Cardiac septum (tissue), 1 donor: ENCODE data around the gene DISP3. TPM values are rescaled to one million over a fixed set of nuclear protein-coding genes. Genes with fewer than 3 reads are reported as not detected.

ENCODE experiments used
- DNase-seq: peaks from one replicate; pipeline ENCODE4 v3.0.0-alpha.2; 2020; ENCODE audit warnings: low spot score
- intact Hi-C: fragments of 100-400 bp; cut with DNase I; formaldehyde crosslinking; loops from one replicate; pipeline ENCODE4 v1.14.0; 2022
- long read RNA-seq: library from polyadenylated mRNA; unstranded; transcript quantifications from one replicate; pipeline ENCODE4 v2.0.0, GENCODE V29; 2021
- total RNA-seq: library from RNA; stranded (reverse); fragmentation: NEBNext Ultra II Directional; extraction: Animal tissue kit (Norgen Biotek cat#: 25700); gene quantifications from one replicate; pipeline ENCODE4 v1.2.1, GENCODE V29; 2021
- donor health status: DM: no; HTN: no; CAD: no.

Gene DISP3, protein sequence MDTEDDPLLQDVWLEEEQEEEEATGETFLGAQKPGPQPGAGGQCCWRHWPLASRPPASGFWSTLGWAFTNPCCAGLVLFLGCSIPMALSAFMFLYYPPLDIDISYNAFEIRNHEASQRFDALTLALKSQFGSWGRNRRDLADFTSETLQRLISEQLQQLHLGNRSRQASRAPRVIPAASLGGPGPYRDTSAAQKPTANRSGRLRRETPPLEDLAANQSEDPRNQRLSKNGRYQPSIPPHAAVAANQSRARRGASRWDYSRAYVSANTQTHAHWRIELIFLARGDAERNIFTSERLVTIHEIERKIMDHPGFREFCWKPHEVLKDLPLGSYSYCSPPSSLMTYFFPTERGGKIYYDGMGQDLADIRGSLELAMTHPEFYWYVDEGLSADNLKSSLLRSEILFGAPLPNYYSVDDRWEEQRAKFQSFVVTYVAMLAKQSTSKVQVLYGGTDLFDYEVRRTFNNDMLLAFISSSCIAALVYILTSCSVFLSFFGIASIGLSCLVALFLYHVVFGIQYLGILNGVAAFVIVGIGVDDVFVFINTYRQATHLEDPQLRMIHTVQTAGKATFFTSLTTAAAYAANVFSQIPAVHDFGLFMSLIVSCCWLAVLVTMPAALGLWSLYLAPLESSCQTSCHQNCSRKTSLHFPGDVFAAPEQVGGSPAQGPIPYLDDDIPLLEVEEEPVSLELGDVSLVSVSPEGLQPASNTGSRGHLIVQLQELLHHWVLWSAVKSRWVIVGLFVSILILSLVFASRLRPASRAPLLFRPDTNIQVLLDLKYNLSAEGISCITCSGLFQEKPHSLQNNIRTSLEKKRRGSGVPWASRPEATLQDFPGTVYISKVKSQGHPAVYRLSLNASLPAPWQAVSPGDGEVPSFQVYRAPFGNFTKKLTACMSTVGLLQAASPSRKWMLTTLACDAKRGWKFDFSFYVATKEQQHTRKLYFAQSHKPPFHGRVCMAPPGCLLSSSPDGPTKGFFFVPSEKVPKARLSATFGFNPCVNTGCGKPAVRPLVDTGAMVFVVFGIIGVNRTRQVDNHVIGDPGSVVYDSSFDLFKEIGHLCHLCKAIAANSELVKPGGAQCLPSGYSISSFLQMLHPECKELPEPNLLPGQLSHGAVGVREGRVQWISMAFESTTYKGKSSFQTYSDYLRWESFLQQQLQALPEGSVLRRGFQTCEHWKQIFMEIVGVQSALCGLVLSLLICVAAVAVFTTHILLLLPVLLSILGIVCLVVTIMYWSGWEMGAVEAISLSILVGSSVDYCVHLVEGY (N-terminal part only)
- total RNA-seq, result 0.05 TPM
- long read RNA-seq, result 0 reads

DNA sequence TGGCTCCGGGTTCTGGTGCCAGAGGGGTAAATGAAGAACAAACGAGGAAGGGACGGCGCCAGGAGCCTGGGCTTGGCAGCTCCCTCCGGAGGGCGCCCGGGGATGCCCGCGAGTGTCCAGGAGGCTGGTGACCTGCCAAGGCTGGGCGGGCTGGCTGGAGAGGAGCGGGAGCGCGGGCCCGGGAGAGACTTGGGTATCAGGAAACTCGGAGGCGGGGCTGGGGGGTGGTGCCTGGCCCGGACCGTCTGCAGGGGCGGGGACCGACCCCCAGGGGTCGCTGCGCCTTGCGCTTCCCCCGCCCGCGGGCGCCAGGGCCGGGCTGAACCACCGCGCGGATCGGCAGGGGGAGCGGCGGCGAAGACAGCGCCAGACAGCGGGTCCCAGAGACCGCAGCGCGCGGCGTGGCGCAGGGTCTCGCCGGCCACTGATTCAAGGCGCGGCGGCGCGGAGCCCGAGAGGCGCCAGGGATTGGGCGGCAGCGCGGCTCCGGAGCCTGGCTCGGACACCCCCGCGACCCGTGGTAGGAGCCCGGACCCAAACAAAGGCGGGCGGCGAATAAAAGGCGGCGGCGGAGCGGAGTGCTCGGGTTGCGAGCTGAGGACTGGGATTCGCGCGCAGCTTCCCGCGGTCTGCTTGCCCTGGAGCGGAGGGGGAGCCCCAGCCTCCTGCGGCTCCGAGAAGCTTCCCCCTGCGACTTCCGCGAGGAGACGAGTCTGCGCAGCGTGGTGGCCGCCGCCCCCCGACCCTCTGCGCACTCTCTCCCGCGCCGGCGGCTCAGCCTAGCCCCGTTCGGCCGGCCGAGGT, at the start of gene DISP3:
Gene DISP3 (plus strand): TSS at position 585 of the 804 bp plus-strand sequence. CDS start 21,838 bp downstream, outside the sequence.
- no peak for DNase-seq
- intact Hi-C loops, result loop anchor here (2.0 kb wide), 1 partner anchor 164 kb away; no protein-coding TSS in a partner anchor

DNA sequence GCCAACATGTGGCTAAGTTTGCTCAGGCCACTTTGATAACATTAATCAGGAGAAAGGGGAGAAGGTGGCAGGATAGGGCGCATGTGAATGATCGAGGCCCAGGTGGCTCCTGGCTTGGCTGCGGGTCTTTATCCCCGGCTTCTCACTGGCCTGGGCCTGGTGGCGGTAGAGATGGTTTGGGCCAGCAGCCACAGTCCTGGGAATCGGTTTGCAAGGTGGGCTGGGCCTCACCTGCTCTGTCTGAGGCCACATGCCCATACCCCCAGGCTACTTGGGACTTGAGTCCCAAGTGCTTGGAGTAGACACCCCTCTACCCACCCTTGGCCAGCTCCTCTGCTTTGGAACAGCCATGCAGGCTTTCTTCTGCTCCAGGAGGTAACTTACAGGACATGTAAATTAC, 49.7 kb upstream of the DISP3 start:
- no peak for DNase-seq

GRCh38 chr1:11429935-11430334, 49.0 kb upstream of the DISP3 start:
- no peak for DNase-seq
- intact Hi-C loops, result no loop called here

More for the DNA sequence above, 49.7 kb upstream of the DISP3 start:
- intact Hi-C loops, result no loop called here

GRCh38 chr1:11431941-11432507, 46.9 kb upstream of the DISP3 start:
- intact Hi-C loops, result no loop called here
- no peak for DNase-seq

GRCh38 chr1:11432526-11432925, 46.4 kb upstream of the DISP3 start:
- DNase-seq, result no peak
- intact Hi-C loops, result no loop called here

- no peak for DNase-seq
- intact Hi-C loops, result no loop called here
Measured at GRCh38 chr1:11434501-11434900, 44.5 kb upstream of the DISP3 start.

GRCh38 chr1:11434926-11435325, 44.0 kb upstream of the DISP3 start:
- no peak for DNase-seq
- intact Hi-C loops, result no loop called here

GRCh38 chr1:11438996-11439395, 40.0 kb upstream of the DISP3 start:
- DNase-seq, result no peak
- intact Hi-C loops, result no loop called here

DNA sequence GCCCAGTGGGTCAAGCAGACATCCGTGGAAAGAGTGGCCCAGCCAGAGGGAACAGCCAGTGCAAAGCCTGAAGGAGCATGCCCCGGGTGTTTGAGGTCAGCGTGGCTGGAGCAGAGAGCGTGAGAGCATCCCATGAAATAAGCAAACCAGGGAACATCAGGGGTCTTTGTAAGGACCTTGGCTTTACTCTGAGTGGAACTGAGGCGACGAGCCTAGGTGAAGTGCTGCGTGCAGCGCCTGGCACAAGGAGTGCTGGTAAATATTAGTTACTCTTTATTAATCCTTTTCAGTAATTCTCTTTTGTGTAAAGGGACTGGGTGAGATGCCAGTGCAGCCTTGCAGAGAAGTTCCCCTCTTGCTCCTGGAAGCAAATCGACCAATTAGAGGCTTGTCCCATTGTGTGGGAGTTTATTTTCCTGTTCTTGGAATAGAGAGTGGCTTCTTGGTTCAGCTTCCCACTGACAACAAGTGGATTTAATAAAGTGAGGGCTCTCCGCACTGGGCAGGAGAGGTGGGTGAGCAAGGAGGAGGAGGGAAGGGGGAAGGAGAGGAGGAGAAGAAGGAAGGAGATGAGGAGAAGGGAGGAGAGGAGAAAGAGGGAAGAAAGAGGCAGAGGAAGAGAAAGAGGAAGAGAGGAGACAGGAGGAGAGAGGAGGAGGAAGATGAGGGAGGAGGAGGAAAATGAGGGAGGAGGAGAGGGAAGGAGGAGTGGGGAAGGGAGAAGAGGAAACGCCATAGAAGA, 37.6 kb upstream of the DISP3 start:
- DNase-seq, result no peak
- intact Hi-C loops, result no loop called here

DNA sequence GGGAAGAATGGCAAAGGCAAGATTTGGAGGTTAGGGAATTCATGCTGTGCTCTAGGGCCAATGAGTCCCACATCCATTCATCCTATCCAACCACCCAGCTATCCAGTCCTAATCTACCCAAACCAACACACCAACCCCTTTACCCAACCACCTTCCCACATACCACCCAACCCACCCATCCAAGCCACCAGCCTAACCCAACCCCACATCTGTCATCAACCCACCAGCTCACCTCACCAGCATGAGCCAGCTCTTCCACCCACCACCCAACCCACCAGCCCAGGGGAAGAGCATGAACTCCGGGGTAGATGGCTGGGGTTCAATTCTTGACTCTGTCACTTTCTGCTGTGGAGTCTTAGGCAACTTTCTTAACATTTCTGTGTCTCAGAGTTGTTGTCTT, 35.9 kb upstream of the DISP3 start:
- intact Hi-C loops, result no loop called here

DNA sequence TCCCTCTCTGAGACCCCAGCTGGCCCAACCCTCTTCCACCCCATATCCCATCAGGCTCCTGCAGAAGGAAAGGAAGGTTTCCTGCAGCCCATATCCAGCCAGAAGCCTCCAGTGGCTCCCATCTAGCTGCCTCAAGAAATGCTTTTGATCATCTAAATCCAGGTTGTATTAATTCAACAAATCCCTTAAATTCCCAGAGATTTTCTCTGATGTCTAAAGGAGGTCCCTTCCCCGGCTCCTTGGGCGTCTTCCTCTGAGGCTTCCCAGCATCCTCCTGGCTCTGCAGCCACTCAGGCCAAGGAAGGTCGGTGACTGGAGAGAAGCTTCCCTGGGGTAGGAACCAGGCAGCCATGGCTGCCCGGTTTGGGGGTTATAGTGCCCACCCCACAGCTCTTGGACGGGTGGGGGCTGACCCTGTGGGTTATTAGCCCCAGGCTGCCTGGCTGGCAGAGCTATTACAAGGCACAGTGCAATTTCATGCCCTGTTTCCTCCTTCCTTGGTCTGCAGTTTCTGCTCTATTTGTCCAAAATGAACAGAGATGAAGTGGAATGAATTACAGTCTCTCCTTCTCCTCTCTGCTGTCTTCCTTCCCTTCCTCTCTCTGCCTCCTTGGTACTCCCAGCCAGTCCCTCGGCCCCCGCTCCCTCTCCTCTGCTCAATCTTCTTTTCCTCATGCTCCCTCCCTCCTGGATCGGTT, 34.8 kb upstream of the DISP3 start:
- intact Hi-C loops, result no loop called here
- DNase-seq, result no peak

More for the DNA sequence above, 35.9 kb upstream of the DISP3 start:
- no peak for DNase-seq

- intact Hi-C loops, result no loop called here
- no peak for DNase-seq
Measured at GRCh38 chr1:11444907-11445306, 34.0 kb upstream of the DISP3 start.

- intact Hi-C loops, result no loop called here
Measured at GRCh38 chr1:11447903-11448302, 31.1 kb upstream of the DISP3 start.

DNA sequence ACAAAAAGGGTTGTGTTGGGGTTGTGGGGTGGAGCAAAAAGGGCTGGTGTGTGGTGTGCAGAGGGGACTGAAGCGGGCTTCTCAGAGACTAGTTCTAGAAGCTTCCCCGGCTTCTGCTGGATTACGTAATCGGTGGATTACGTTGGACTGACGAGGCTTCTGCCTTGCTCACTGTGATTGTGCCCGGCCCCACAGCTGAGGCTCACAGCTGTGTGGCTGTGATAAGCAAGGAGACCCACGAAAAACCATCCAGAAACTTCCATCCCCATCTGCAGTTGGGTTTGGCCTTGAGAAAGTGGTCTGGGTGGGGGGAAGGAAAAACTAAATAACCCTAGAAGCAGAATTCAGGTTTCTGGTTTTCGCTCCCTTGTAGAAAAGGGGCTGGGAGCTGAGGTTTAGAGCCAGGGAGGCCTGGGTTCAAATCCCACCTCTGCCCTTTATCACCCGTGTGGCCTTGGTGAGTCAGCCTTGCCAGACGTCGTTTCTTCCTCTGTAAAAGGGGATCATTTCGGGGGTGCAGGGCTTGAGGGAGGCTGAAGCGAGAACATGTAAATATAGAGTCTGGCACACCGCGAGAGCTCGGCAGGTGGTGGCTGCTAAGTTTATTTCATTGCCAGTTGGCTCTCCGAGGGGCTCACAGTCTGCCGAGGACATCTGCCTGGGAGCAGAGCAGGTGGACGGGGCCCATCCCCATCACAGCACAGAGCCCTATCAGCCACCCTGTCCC, 30.4 kb upstream of the DISP3 start:
- intact Hi-C loops, result no loop called here
- DNase-seq, result no peak

More at GRCh38 chr1:11447903-11448302, 31.1 kb upstream of the DISP3 start:
- DNase-seq, result no peak

DNA sequence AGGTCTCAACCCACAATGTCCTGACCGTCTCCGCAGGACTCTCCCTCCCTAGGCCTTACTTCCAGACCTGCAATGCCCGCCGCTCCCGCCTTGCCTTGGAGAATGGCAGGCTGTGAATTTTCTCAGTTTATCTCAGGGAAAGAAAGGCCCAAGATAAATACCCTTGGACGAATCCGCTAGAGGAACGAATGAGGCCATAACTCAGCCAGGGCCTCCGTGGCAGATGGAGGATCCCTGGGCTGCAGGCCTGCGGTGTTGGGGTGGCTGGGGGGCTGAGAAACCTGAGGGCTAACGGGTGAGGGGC, 29.9 kb upstream of the DISP3 start:
- intact Hi-C loops, result no loop called here
- DNase-seq, result no peak

- intact Hi-C loops, result no loop called here
- DNase-seq, result no peak
Measured at GRCh38 chr1:11450310-11450709, 28.6 kb upstream of the DISP3 start.
